Measurements from ENCODE around the gene SLC30A5.

DNA sequence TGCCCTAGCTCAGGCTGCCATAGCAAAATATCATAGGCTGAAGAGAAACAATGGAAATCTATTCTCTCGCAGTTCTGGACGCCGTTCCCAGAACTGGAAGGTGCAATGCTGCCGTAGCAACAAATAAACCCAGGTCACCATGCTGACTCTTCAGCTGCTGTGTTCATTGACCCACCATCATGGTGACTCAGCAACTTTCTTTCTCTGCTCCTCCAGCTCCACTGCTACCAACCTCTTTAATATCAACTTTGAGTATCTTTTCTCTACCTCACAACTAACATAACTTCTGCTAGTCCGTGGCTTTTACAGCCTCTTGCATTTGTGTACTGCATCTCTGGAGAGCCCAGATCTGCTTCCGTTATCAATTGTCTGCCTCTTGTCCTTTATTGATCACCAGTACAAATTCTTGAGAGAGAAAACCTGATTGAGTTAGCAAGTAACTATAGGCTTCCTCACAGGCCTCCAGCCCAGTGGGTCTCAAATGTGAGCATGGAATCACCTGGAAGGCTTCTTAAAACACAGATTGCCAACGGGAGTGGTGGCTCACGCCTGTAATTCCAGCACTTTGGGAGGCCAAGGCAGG, 47.3 kb upstream of the SLC30A5 start:
- TF ChIP-seq, protein P1, sequence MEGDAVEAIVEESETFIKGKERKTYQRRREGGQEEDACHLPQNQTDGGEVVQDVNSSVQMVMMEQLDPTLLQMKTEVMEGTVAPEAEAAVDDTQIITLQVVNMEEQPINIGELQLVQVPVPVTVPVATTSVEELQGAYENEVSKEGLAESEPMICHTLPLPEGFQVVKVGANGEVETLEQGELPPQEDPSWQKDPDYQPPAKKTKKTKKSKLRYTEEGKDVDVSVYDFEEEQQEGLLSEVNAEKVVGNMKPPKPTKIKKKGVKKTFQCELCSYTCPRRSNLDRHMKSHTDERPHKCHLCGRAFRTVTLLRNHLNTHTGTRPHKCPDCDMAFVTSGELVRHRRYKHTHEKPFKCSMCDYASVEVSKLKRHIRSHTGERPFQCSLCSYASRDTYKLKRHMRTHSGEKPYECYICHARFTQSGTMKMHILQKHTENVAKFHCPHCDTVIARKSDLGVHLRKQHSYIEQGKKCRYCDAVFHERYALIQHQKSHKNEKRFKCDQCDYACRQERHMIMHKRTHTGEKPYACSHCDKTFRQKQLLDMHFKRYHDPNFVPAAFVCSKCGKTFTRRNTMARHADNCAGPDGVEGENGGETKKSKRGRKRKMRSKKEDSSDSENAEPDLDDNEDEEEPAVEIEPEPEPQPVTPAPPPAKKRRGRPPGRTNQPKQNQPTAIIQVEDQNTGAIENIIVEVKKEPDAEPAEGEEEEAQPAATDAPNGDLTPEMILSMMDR (optimal IDR thresholded peaks at IDR 0.05 in 1 of 3, IDR thresholded peaks at IDR 0.05 in 1 of 3, conservative IDR thresholded peaks at IDR 0.05 in 1 of 3; ENCODE audit: extremely low read depth in 1 of 3, insufficient read depth in 2 of 3, low read length in 3 of 3): no peak
- no peak for TF ChIP-seq EZH2 (IDR thresholded peaks at IDR 0.05; ENCODE audit: low read length)

Measured in keratinocyte (primary cell).